Smooth muscle cell (in vitro differentiated cells): ENCODE results near the gene NDUFS2. TPM values are rescaled to one million over a fixed set of nuclear protein-coding genes. Genes with fewer than 3 reads are reported as not detected.

ENCODE experiments used
- DNase-seq: peaks from one replicate; lab custom pipeline; 2025; ENCODE audit not compliant: unreplicated experiment; lab: John Stamatoyannopoulos, UW
- H2AFZ ChIP-seq: fragments of 200-600 bp; sonication (generic); 2 replicates; pipeline ENCODE4 v1.6.0; 2016; ENCODE audit warnings: antibody characterized with exemption, low read depth, mild to moderate bottlenecking
- H3F3A ChIP-seq: fragments of 200-600 bp; sonication (generic); 2 replicates; pipeline ENCODE4 v1.6.0; 2017; ENCODE audit warnings: antibody characterized with exemption, low read depth
- H3K27ac ChIP-seq: fragments of 200-600 bp; sonication (generic); 2 replicates; pipeline ENCODE4 v1.5.1; 2016; ENCODE audit warnings: low read depth, mild to moderate bottlenecking
- H3K27me3 ChIP-seq: fragments of 200-600 bp; sonication (generic); 2 replicates; pipeline ENCODE4 v1.6.1; 2016; ENCODE audit warnings: low read depth, mild to moderate bottlenecking
- H3K36me3 ChIP-seq: fragments of 200-600 bp; sonication (generic); 2 replicates; pipeline ENCODE4 v1.5.1; 2016; ENCODE audit warnings: low read depth
- H3K4me1 ChIP-seq: fragments of 200-600 bp; sonication (generic); 2 replicates; pipeline ENCODE4 v1.5.1; 2016; ENCODE audit warnings: low read depth
- H3K4me2 ChIP-seq: fragments of 200-600 bp; sonication (generic); 2 replicates; pipeline ENCODE4 v1.6.0; 2016; ENCODE audit warnings: mild to moderate bottlenecking
- H3K4me3 ChIP-seq: fragments of 200-600 bp; sonication (generic); 2 replicates; pipeline ENCODE4 v1.5.1; 2016; ENCODE audit warnings: mild to moderate bottlenecking
- H3K79me2 ChIP-seq: fragments of 200-600 bp; sonication (generic); 2 replicates; pipeline ENCODE4 v1.6.0; 2016; ENCODE audit warnings: low read depth, mild to moderate bottlenecking
- H3K9ac ChIP-seq: fragments of 200-600 bp; sonication (generic); 2 replicates; pipeline ENCODE4 v1.6.0; 2016; ENCODE audit warnings: low read depth
- H3K9me3 ChIP-seq: fragments of 200-600 bp; sonication (generic); replicated peaks from 2 replicates; pipeline ENCODE4 v1.5.1; 2016; ENCODE audit warnings: low read depth
- H4K20me1 ChIP-seq: fragments of 200-600 bp; sonication (generic); 2 replicates; pipeline ENCODE4 v1.6.0; 2016; ENCODE audit warnings: low read depth
- WGBS: methylation state at CpG from one replicate; pipeline ENCODE4 v1.1.7; 2016; ENCODE audit warnings: low lambda C conversion rate; 5-methylcytosine and 5-hydroxymethylcytosine counted together
- polyA plus RNA-seq: library from polyadenylated mRNA; unstranded; fragments of >200 nt; fragmentation: Nextera tagmentation; extraction: Ambion mirVana; gene quantifications from 2 replicates; pipeline ENCODE4 v1.2.1, GENCODE V29; 2016
- total RNA-seq: library from RNA; depleted of rRNA; stranded (reverse); fragments of >200 nt; gene quantifications from 2 replicates; pipeline ENCODE4 v1.2.3, GENCODE V29; 2014
- TF ChIP-seq, protein P1 (sequence below): fragments of 200-600 bp; sonication (generic); IDR thresholded peaks from 2 replicates; pipeline ENCODE4 v1.5.1; 2017; ENCODE audit warnings: borderline replicate concordance, mild to moderate bottlenecking, antibody characterized with exemption; ENCODE audit not compliant: insufficient read depth, poor library complexity, severe bottlenecking

NDUFS2 gene
- total and polyA plus RNA-seq, 2 experiments from 2014 or later: 58.1 to 139 TPM

GRCh38 chr1:161217831-161218230, 15.7 kb downstream of the NDUFS2 start:
- Histone ChIP-seq H3K27ac (peak overlapping the region; percentile 92), H3K4me1 (peaks cover 13% of the 10 kb centered on the region), H2AFZ (no peak overlapping the region), H3K27me3 (no peaks in the 10 kb centered on the region), H4K20me1 (no peaks in the 10 kb centered on the region), H3K9ac (no peak overlapping the region), H3K4me3 (no peak overlapping the region), H3K79me2 (no peaks in the 10 kb centered on the region), H3K4me2 (no peak overlapping the region), H3F3A (peaks cover 15% of the 10 kb centered on the region), H3K9me3 (no peaks in the 10 kb centered on the region), H3K36me3 (peaks cover 12% of the 10 kb centered on the region)
- WGBS: 88% methylated on average over 6 of the region's 6 CpGs
- TF ChIP-seq, protein P1, sequence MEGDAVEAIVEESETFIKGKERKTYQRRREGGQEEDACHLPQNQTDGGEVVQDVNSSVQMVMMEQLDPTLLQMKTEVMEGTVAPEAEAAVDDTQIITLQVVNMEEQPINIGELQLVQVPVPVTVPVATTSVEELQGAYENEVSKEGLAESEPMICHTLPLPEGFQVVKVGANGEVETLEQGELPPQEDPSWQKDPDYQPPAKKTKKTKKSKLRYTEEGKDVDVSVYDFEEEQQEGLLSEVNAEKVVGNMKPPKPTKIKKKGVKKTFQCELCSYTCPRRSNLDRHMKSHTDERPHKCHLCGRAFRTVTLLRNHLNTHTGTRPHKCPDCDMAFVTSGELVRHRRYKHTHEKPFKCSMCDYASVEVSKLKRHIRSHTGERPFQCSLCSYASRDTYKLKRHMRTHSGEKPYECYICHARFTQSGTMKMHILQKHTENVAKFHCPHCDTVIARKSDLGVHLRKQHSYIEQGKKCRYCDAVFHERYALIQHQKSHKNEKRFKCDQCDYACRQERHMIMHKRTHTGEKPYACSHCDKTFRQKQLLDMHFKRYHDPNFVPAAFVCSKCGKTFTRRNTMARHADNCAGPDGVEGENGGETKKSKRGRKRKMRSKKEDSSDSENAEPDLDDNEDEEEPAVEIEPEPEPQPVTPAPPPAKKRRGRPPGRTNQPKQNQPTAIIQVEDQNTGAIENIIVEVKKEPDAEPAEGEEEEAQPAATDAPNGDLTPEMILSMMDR: no peak
- no peak for DNase-seq

DNA sequence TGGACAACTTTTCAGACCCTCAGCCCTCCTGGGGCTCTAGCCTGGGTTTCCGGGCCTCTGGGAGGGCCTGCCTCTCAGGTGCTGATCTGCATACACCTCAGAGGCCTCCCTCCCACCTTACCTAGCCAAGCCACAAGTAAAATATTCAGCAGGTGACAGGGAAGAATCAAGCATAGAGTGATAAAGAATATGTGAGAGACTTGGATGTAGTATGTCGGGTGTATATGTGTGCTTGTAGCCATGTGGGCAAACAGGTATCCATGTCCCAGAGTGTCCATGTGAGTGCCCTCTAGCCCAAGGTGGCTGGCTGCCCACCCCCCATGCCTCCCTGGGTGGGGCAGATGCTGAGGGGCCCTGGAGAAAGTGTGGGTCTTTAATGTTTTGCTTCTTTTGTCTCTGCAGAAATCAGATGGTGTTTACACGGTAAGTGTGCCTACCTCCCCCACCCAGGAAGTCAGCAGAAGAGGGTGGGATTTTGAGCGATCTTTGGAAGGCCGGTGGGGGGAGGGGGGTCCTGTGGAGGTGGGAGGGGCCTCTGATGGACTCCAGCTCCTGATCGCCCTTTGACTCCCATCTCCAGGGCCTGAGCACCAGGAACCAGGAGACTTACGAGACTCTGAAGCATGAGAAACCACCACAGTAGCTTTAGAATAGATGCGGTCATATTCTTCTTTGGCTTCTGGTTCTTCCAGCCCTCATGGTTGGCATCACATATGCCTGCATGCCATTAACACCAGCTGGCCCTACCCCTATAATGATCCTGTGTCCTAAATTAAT, 16.3 kb downstream of the NDUFS2 start:
- no peaks in the 10 kb centered on the region for H3K79me2 ChIP-seq
- no peak overlapping the region for H2AFZ ChIP-seq
- H3K4me2 ChIP-seq: no peak overlapping the region
- H3K9me3 ChIP-seq: no peaks in the 10 kb centered on the region
- H3K27me3 ChIP-seq: no peaks in the 10 kb centered on the region
- peaks cover 5% of the 10 kb centered on the region for H3K36me3 ChIP-seq
- H3K4me1 ChIP-seq: peaks cover 13% of the 10 kb centered on the region
- WGBS: 85% methylated on average over 8 of the region's 8 CpGs
- no peak for DNase-seq
- TF ChIP-seq, protein P1: no peak
- H4K20me1 ChIP-seq: no peaks in the 10 kb centered on the region
- H3K4me3 ChIP-seq: no peak overlapping the region
- H3K27ac ChIP-seq: no peak overlapping the region
- H3K9ac ChIP-seq: no peak overlapping the region
- H3F3A ChIP-seq: peaks cover 15% of the 10 kb centered on the region

- H3K27me3 ChIP-seq: no peaks in the 10 kb centered on the region
- no peak overlapping the region for H3K27ac ChIP-seq
Measured at GRCh38 chr1:161219078-161219892, 17.1 kb downstream of the NDUFS2 start.

More at GRCh38 chr1:161219078-161219892, 17.1 kb downstream of the NDUFS2 start:
- no peaks in the 10 kb centered on the region for H3K9me3 ChIP-seq
- no peaks in the 10 kb centered on the region for H4K20me1 ChIP-seq
- no peak overlapping the region for H3K9ac ChIP-seq
- H3K4me2 ChIP-seq: no peak overlapping the region
- peaks cover 13% of the 10 kb centered on the region for H3K4me1 ChIP-seq
- peaks cover 14% of the 10 kb centered on the region for H3F3A ChIP-seq
- TF ChIP-seq, protein P1: no peak
- no peak overlapping the region for H2AFZ ChIP-seq
- peaks cover 2% of the 10 kb centered on the region for H3K36me3 ChIP-seq
- no peaks in the 10 kb centered on the region for H3K79me2 ChIP-seq
- WGBS: 94% methylated on average over 5 of the region's 5 CpGs
- no peak overlapping the region for H3K4me3 ChIP-seq
- no peak for DNase-seq
